HepG2 (cell line): Measurements from ENCODE around the gene THOC1. TPM values are rescaled to one million over a fixed set of nuclear protein-coding genes. Genes with fewer than 3 reads are reported as not detected.

Experiments used
- ATAC-seq: fragments of 200-7000 bp; cut with Tn5 transposase; 3 replicates; pipeline ENCODE4 v1.9.1; 2020; ENCODE audit warnings: mild to moderate bottlenecking, moderate library complexity
- BruUV-seq: library from RNA; stranded (reverse); fragments of 400-500 nt; replicated peaks from 2 replicates; lab custom pipeline; 2021; lab: Mats Ljungman, UMichigan
- CTCF ChIA-PET: fragments of 300-600 bp; formaldehyde crosslinking; extraction: SDS; loops from one replicate; lab custom pipeline; 2021; ENCODE audit warnings: low total read pairs, inconsistent platforms, low intra/inter-chr PET ratio; lab: Yijun Ruan, JAX
- POLR2A ChIA-PET: fragments of 350-600 bp; sonication (Branson Sonifier 250); formaldehyde crosslinking; loops from one replicate; lab custom pipeline; 2020; ENCODE audit warnings: antibody characterized with exemption, inconsistent platforms; lab: Yijun Ruan, JAX
- DNase-seq: peaks from one replicate; pipeline ENCODE4 v3.0.0-alpha.2; 2015; ENCODE audit warnings: low spot score
- FAIRE-seq: peaks from 3 replicates; lab custom pipeline; 2011; peaks lifted over from hg19 to GRCh38; lab: Jason Lieb, UNC
- H2AFZ ChIP-seq: one replicate; pipeline ENCODE4 v1.6.1; 2011; ENCODE audit warnings: low read length, inconsistent platforms
- H3K27ac ChIP-seq: fragments of 300-600 bp; 3 replicates; pipeline ENCODE4 v1.8.0; 2011; ENCODE audit warnings: mixed run types, mild to moderate bottlenecking, mixed read lengths, low read length, inconsistent platforms; ENCODE audit not compliant: insufficient read depth; ENCODE audit errors: extremely low read length
- H3K27me3 ChIP-seq, 2 experiments: fragments of 200-600 bp in 1 of 2; 2 replicates in 1 of 2; 3 replicates in 1 of 2; pipeline versions ENCODE4 v1.6.0 to v1.8.0; 2011; ENCODE audit warnings: low read length in 2 of 2, mild to moderate bottlenecking in 2 of 2, moderate library complexity in 2 of 2, inconsistent platforms in 1 of 2; ENCODE audit not compliant: insufficient read depth in 2 of 2, control insufficient read depth in 1 of 2
- H3K36me3 ChIP-seq, 2 experiments: fragments of 200-600 bp in 1 of 2; replicated peaks in 1 of 2; 2 replicates in 1 of 2; 3 replicates in 1 of 2; pipeline versions ENCODE4 v1.5.1 to v1.8.0; 2011; ENCODE audit warnings: low read length in 2 of 2, inconsistent platforms in 1 of 2; ENCODE audit not compliant: insufficient read depth in 2 of 2, control insufficient read depth in 1 of 2
- H3K4me1 ChIP-seq: 2 replicates; pipeline ENCODE4 v1.5.1; 2012; ENCODE audit warnings: low read length, inconsistent platforms; ENCODE audit not compliant: insufficient read depth
- H3K4me2 ChIP-seq: 2 replicates; pipeline ENCODE4 v1.6.0; 2011; ENCODE audit warnings: low read depth, low read length, inconsistent platforms
- H3K4me3 ChIP-seq, 3 experiments: fragments of 200-600 bp in 1 of 3; sonication (generic), shearing (Covaris generic) in 1 of 3; replicated peaks in 1 of 3; 2 replicates each; pipeline ENCODE4 v1.5.1; 2011 to 2016; ENCODE audit warnings: low read length in 3 of 3, inconsistent platforms in 2 of 3, low read depth in 2 of 3, mild to moderate bottlenecking in 2 of 3, control low read depth in 1 of 3, mixed read lengths in 1 of 3; ENCODE audit not compliant: insufficient read depth in 1 of 3
- H3K79me2 ChIP-seq: one replicate; pipeline ENCODE4 v1.6.1; 2011; ENCODE audit warnings: low read length, inconsistent platforms; ENCODE audit not compliant: insufficient read depth
- H3K9ac ChIP-seq: 2 replicates; pipeline ENCODE4 v1.6.0; 2011; ENCODE audit warnings: mild to moderate bottlenecking, low read depth, low read length, inconsistent platforms; ENCODE audit not compliant: insufficient read depth
- H3K9me3 ChIP-seq: 2 replicates; pipeline ENCODE4 v1.5.1; 2012; ENCODE audit warnings: mild to moderate bottlenecking, low read length
- H4K20me1 ChIP-seq: 2 replicates; pipeline ENCODE4 v1.6.0; 2011; ENCODE audit warnings: inconsistent platforms, mild to moderate bottlenecking, low read length, moderate library complexity; ENCODE audit not compliant: insufficient read depth
- ELF3 ChIP-seq: IDR thresholded peaks from 2 replicates; pipeline ENCODE4 v1.6.1; 2016; ENCODE audit warnings: missing genetic modification reagents, missing compliant biosample characterization
- GABPB1 ChIP-seq: IDR thresholded peaks from 2 replicates; pipeline ENCODE4 v1.6.1; 2016; ENCODE audit warnings: mild to moderate bottlenecking, missing genetic modification reagents, moderate library complexity, missing compliant biosample characterization
- GATAD2A ChIP-seq: IDR thresholded peaks from 2 replicates; pipeline ENCODE4 v1.6.1; 2016
- HHEX ChIP-seq: IDR thresholded peaks from 2 replicates; pipeline ENCODE4 v1.6.1; 2016; ENCODE audit warnings: control low read depth
- HIVEP1 ChIP-seq: sonication (generic); formaldehyde crosslinking; IDR thresholded peaks from 2 replicates; pipeline ENCODE4 v1.4.0; 2020; ENCODE audit warnings: mild to moderate bottlenecking, missing genetic modification reagents
- HNF4G ChIP-seq, 2 experiments: sonication (generic) in 1 of 2; formaldehyde crosslinking in 1 of 2; IDR thresholded peaks; 2 replicates each; pipeline versions ENCODE4 v1.4.0 to v1.6.1; 2011 to 2020; ENCODE audit warnings: borderline replicate concordance in 2 of 2, low read depth in 2 of 2, mild to moderate bottlenecking in 2 of 2, low read length in 1 of 2, missing genetic modification reagents in 1 of 2, moderate library complexity in 1 of 2
- MBD4 ChIP-seq: IDR thresholded peaks from 2 replicates; pipeline ENCODE4 v1.6.1; 2012; ENCODE audit warnings: low read length, inconsistent platforms, borderline replicate concordance
- MIER3 ChIP-seq: IDR thresholded peaks from 2 replicates; pipeline ENCODE4 v1.6.1; 2016; ENCODE audit warnings: missing compliant biosample characterization, borderline replicate concordance
- NFIC ChIP-seq: IDR thresholded peaks from 2 replicates; pipeline ENCODE4 v1.6.1; 2012; ENCODE audit warnings: mild to moderate bottlenecking, low read length, inconsistent platforms
- RBM39 ChIP-seq: fragments of 200-400 bp; formaldehyde crosslinking; IDR thresholded peaks from one replicate; pipeline ENCODE4 v1.6.1; 2018; ENCODE audit warnings: antibody characterized with exemption, mild to moderate bottlenecking, low read depth, low read length; ENCODE audit not compliant: poor library complexity, severe bottlenecking
- RNF2 ChIP-seq: fragments of 450-650 bp; conservative IDR thresholded peaks from 2 replicates; pipeline ENCODE4 v1.6.1; 2016; ENCODE audit warnings: low read depth
- SOX6 ChIP-seq, 2 experiments: fragments of 450-650 bp in 1 of 2; sonication (generic) in 1 of 2; formaldehyde crosslinking in 1 of 2; IDR thresholded peaks; 2 replicates each; pipeline versions ENCODE4 v1.4.0 to v1.6.1; 2017 to 2020; ENCODE audit warnings: antibody characterized with exemption in 1 of 2, mild to moderate bottlenecking in 1 of 2, missing genetic modification reagents in 1 of 2
- ZBTB21 ChIP-seq: sonication (generic); formaldehyde crosslinking; IDR thresholded peaks from 2 replicates; pipeline ENCODE4 v1.4.0; 2020; ENCODE audit warnings: missing genetic modification reagents
- ZFP62 ChIP-seq: sonication (generic); formaldehyde crosslinking; IDR thresholded peaks from 2 replicates; pipeline ENCODE4 v1.4.0; 2020; ENCODE audit warnings: missing genetic modification reagents
- ZNF263 ChIP-seq: sonication (generic); formaldehyde crosslinking; IDR thresholded peaks from 2 replicates; pipeline ENCODE4 v1.4.0; 2020; ENCODE audit warnings: missing genetic modification reagents
- ZNF30 ChIP-seq: sonication (generic); formaldehyde crosslinking; IDR thresholded peaks from 2 replicates; pipeline ENCODE4 v1.5.0; 2020; ENCODE audit warnings: mild to moderate bottlenecking, missing genetic modification reagents
- ZNF468 ChIP-seq: sonication (generic); formaldehyde crosslinking; IDR thresholded peaks from 2 replicates; pipeline ENCODE4 v1.8.0; 2022; ENCODE audit warnings: mild to moderate bottlenecking, moderate library complexity, missing genetic modification reagents
- ZSCAN22 ChIP-seq: sonication (generic); formaldehyde crosslinking; IDR thresholded peaks from 2 replicates; pipeline ENCODE4 v1.4.0; 2020; ENCODE audit warnings: mild to moderate bottlenecking, missing genetic modification reagents
- WGBS: methylation state at CpG from one replicate; pipeline ENCODE4 v1.1.6; 2017; ENCODE audit warnings: low lambda C conversion rate; 5-methylcytosine and 5-hydroxymethylcytosine counted together
- in situ Hi-C: cut with HindIII; loops from 2 replicates; pipeline ENCODE4 v1.10.0; 2017; ENCODE audit warnings: low pct_unique_long_range_greater_than_20kb; ENCODE audit not compliant: extremely low pct_ligation_motif_present
- intact Hi-C: fragments of 100-400 bp; cut with micrococcal nuclease; formaldehyde crosslinking; loops from one replicate; pipeline ENCODE4 v1.10.0; 2022; ENCODE audit not compliant: unreplicated experiment
- polyA plus RNA-seq, 8 experiments: library from polyadenylated mRNA; depleted of rRNA in 3 of 8; stranded (reverse) in 7 of 8; unstranded in 1 of 8; fragments of >200 nt; fragmentation: Illumina TruSeq in 4 of 8; extraction: Trizol in 4 of 8; gene quantifications; 2 replicates each; pipeline versions ENCODE4 v1.2.1 to v1.2.3, GENCODE V29; 2011 to 2016; ENCODE audit warnings: low read depth in 4 of 8, missing spikeins in 1 of 8, mixed read lengths in 1 of 8; ENCODE audit not compliant: insufficient read depth in 1 of 8
- total RNA-seq, 5 experiments: library from RNA; depleted of rRNA; stranded (reverse); fragments of >200 nt; fragmentation: Illumina TruSeq; extraction: Trizol; gene quantifications; 2 replicates each; pipeline ENCODE4 v1.2.3, GENCODE V29; 2016; ENCODE audit warnings: low read depth in 1 of 5
- TF ChIP-seq, protein P1 (sequence below): sonication (generic); formaldehyde crosslinking; IDR thresholded peaks from 2 replicates; pipeline ENCODE4 v1.5.0; 2020; ENCODE audit warnings: mild to moderate bottlenecking, missing genetic modification reagents, borderline replicate concordance

Gene THOC1
- total and polyA plus RNA-seq, 2 of the 13 experiments (the other 11 are each of a cell fraction or from before 2014, with no cell fraction given) = 40.6 to 56.7 TPM

DNA sequence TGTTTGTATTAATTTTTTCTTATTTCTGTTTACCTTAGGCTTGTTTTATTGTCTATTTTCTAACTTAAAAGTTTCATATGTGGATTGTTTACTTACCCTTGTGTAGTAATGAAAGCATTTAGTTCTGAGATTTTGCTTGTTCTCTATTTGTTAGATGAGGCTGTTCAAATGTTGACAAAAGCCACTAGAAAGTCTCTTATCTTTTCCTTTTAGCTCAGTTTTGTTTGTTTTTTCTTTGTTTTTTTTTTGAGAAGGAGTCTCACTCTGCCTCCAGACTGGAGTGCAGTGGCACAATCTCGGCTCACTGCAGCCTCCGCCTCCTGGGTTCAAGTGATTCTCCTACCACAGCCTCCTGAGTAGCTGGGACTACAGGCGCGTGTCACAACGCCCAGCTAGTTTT, 78.6 kb downstream of the THOC1 start:
- Histone ChIP-seq H3K27ac (no peak overlapping the region), H3K79me2 (peaks cover 36% of the 10 kb centered on the region), H3K9me3 (no peaks in the 10 kb centered on the region), H3K36me3 (peaks cover 4 to 7% of the 10 kb centered on the region in 2 experiments; a peak in 4 of 5 replicates), H3K9ac (no peak overlapping the region), H3K4me1 (peaks cover 31% of the 10 kb centered on the region), H4K20me1 (peaks cover 25% of the 10 kb centered on the region), H3K27me3 (no peaks in the 10 kb centered on the region), H3K4me3 (no peak overlapping the region), H2AFZ (no peak overlapping the region), H3K4me2 (no peak overlapping the region)
- no peak for FAIRE-seq
- WGBS = 82% methylated on average over 5 of the region's 5 CpGs
- CTCF ChIA-PET = no interaction called here
- in situ Hi-C loops (no loop called here), intact Hi-C loops (no loop called here)
- POLR2A ChIA-PET = interaction anchor here (0.6 kb wide), 1 partner anchor 79 kb away, joined by 3 read pairs; the partner anchor contains the start of gene THOC1
- no TSS peak for BruUV-seq
- DNase-seq = peak; percentile 60
- ATAC-seq = peak; percentile 60; the same call in 2 of the 3 replicates
- TF ChIP-seq, protein P1, sequence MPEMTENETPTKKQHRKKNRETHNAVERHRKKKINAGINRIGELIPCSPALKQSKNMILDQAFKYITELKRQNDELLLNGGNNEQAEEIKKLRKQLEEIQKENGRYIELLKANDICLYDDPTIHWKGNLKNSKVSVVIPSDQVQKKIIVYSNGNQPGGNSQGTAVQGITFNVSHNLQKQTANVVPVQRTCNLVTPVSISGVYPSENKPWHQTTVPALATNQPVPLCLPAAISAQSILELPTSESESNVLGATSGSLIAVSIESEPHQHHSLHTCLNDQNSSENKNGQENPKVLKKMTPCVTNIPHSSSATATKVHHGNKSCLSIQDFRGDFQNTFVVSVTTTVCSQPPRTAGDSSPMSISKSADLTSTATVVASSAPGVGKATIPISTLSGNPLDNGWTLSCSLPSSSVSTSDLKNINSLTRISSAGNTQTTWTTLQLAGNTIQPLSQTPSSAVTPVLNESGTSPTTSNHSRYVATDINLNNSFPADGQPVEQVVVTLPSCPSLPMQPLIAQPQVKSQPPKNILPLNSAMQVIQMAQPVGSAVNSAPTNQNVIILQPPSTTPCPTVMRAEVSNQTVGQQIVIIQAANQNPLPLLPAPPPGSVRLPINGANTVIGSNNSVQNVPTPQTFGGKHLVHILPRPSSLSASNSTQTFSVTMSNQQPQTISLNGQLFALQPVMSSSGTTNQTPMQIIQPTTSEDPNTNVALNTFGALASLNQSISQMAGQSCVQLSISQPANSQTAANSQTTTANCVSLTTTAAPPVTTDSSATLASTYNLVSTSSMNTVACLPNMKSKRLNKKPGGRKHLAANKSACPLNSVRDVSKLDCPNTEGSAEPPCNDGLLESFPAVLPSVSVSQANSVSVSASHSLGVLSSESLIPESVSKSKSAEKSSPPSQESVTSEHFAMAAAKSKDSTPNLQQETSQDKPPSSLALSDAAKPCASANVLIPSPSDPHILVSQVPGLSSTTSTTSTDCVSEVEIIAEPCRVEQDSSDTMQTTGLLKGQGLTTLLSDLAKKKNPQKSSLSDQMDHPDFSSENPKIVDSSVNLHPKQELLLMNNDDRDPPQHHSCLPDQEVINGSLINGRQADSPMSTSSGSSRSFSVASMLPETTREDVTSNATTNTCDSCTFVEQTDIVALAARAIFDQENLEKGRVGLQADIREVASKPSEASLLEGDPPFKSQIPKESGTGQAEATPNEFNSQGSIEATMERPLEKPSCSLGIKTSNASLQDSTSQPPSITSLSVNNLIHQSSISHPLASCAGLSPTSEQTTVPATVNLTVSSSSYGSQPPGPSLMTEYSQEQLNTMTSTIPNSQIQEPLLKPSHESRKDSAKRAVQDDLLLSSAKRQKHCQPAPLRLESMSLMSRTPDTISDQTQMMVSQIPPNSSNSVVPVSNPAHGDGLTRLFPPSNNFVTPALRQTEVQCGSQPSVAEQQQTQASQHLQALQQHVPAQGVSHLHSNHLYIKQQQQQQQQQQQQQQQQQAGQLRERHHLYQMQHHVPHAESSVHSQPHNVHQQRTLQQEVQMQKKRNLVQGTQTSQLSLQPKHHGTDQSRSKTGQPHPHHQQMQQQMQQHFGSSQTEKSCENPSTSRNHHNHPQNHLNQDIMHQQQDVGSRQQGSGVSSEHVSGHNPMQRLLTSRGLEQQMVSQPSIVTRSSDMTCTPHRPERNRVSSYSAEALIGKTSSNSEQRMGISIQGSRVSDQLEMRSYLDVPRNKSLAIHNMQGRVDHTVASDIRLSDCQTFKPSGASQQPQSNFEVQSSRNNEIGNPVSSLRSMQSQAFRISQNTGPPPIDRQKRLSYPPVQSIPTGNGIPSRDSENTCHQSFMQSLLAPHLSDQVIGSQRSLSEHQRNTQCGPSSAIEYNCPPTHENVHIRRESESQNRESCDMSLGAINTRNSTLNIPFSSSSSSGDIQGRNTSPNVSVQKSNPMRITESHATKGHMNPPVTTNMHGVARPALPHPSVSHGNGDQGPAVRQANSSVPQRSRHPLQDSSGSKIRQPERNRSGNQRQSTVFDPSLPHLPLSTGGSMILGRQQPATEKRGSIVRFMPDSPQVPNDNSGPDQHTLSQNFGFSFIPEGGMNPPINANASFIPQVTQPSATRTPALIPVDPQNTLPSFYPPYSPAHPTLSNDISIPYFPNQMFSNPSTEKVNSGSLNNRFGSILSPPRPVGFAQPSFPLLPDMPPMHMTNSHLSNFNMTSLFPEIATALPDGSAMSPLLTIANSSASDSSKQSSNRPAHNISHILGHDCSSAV (CRISPR knock-in tag) = no peak
- TF ChIP-seq NFIC (peak; percentile 74; the same call in 1 of the 2 replicates), GABPB1 (no peak), ZNF30 (CRISPR knock-in tag) (no peak), RNF2 (no peak), HHEX (CRISPR knock-in tag) (peak; percentile 77), HNF4G (IDR thresholded peaks at IDR 0.05; ENCODE audit: borderline replicate concordance, low read depth, low read length) (no peak), HNF4G (CRISPR knock-in tag; IDR thresholded peaks at IDR 0.05; ENCODE audit: borderline replicate concordance, low read depth) (no peak), GATAD2A (CRISPR knock-in tag) (peak; percentile 62), ZNF468 (CRISPR knock-in tag) (no peak), ZFP62 (no peak), RBM39 (no peak), MBD4 (peak; percentile 50; the same call in 1 of the 2 replicates), SOX6 (IDR thresholded peaks at IDR 0.05) (no peak), SOX6 (CRISPR knock-in tag; IDR thresholded peaks at IDR 0.05) (peak; percentile 76), HIVEP1 (CRISPR knock-in tag) (no peak), ZBTB21 (CRISPR knock-in tag) (no peak), MIER3 (CRISPR knock-in tag) (peak; percentile 26; the same call in 1 of the 2 replicates), ZNF263 (CRISPR knock-in tag) (no peak), ELF3 (no peak), ZSCAN22 (CRISPR knock-in tag) (no peak)
